Sigmoid colon (tissue), 7 donors: ENCODE measurements around the gene GNG3. TPM values are rescaled to one million over a fixed set of nuclear protein-coding genes. Genes with fewer than 3 reads are reported as not detected.
"Not testable (repeated sequence)": the region's sequence is repeated elsewhere in the genome, so short reads cannot be mapped to it uniquely, and the experiment has no call there.

Source experiments
- DNase-seq: peaks from one replicate; pipeline ENCODE4 v3.0.0-alpha.2; 2019
- H3K27ac ChIP-seq, 4 donors: fragments of 200-600 bp; sonication (generic); one replicate each; pipeline ENCODE4 v1.5.1; 2016 to 2019; ENCODE audit warnings: mild to moderate bottlenecking in 1 of 4
- H3K27me3 ChIP-seq, 3 donors: fragments of 200-600 bp; sonication (generic); one replicate each; pipeline ENCODE4 v1.5.1; 2019; ENCODE audit warnings: mild to moderate bottlenecking in 1 of 3
- H3K36me3 ChIP-seq, 4 donors: fragments of 200-600 bp; sonication (generic); one replicate each; pipeline ENCODE4 v1.5.1; 2016 to 2019
- H3K4me1 ChIP-seq, 4 donors: fragments of 200-600 bp; sonication (generic); one replicate each; pipeline ENCODE4 v1.5.1; 2017 to 2019
- H3K4me3 ChIP-seq, 4 donors: fragments of 200-600 bp; sonication (generic); one replicate each; pipeline ENCODE4 v1.5.1; 2017 to 2019; ENCODE audit warnings: mild to moderate bottlenecking in 2 of 4, moderate library complexity in 1 of 4
- H3K9me3 ChIP-seq, 4 donors: fragments of 200-600 bp in 3 of 4; sonication (generic) in 3 of 4; one replicate each; pipeline versions ENCODE4 v1.5.1 to v1.6.1; 2013 to 2019
- EP300 ChIP-seq, 4 donors: sonication (generic); formaldehyde crosslinking; IDR thresholded peaks; one replicate each; pipeline ENCODE4 v1.6.1; 2017; ENCODE audit warnings: antibody characterized with exemption in 4 of 4
- POLR2A ChIP-seq, 2 donors: fragments of 450-650 bp; IDR thresholded peaks; one replicate each; pipeline ENCODE4 v1.6.1; 2016; ENCODE audit warnings: antibody characterized with exemption in 2 of 2, mild to moderate bottlenecking in 2 of 2, moderate library complexity in 2 of 2
- POLR2AphosphoS5 ChIP-seq, 4 donors: sonication (generic); formaldehyde crosslinking; IDR thresholded peaks; one replicate each; pipeline ENCODE4 v1.6.1; 2017; ENCODE audit warnings: antibody characterized with exemption in 4 of 4
- WGBS, 2 donors: extraction: QIAGEN DNeasy Blood & Tissue Kit; methylation state at CpG; one replicate each; pipeline ENCODE4 v1.1.7; 2013; 5-methylcytosine and 5-hydroxymethylcytosine counted together
- intact Hi-C: fragments of 100-400 bp; cut with DNase I; formaldehyde crosslinking; loops from one replicate; pipeline ENCODE4 v1.15.1; 2023
- polyA plus RNA-seq, 3 donors: library from polyadenylated mRNA; stranded (reverse); fragments of 200-250 nt; gene quantifications; one replicate each; pipeline ENCODE4 v1.2.3, GENCODE V29; 2013
- total RNA-seq, 4 donors: library from RNA; depleted of rRNA; stranded (reverse); fragments of >200 nt; gene quantifications; one replicate each; pipeline ENCODE4 v1.1.0, GENCODE V29; 2016
- TF ChIP-seq, protein P1 (sequence below), 4 experiments: fragments of 450-650 bp in 3 of 4; fragments of 200-600 bp in 1 of 4; IDR thresholded peaks; one replicate each; pipeline ENCODE4 v1.5.1; 2016 to 2019; ENCODE audit warnings: antibody characterized with exemption in 4 of 4, mild to moderate bottlenecking in 3 of 4, moderate library complexity in 2 of 4
- donor health status: healthy with polysubstance abuse.
- donor health status: Bipolar disorder and iron deficiency.
- donor health status: healthy.

Gene GNG3
- total and polyA plus RNA-seq, 7 donors = 1.2 to 5.0 (median 2.7) TPM; not detected in 2

DNA sequence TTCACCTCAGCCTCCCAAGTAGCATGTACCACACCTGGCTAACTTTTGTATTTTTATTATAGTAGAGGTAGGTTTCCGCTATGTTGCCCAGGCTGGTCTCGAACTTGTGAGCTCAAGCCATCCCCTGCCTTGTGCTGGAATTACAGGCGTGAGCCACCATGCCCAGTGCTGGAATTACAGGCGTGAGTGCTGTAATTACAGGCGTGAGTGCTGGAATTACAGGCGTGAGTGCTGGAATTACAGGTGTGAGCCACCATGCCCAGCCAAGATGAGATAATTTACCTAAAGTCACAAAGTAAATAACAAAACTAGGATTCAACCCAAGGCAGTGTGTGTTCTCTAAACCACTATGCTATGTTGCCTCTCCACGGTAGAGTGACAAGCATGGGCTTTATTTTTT lies 25.0 kb upstream of the GNG3 start:
- WGBS, 2 donors = 29 to 75% methylated on average over 7 of the region's 7 CpGs
- intact Hi-C loops = no loop called here

DNA sequence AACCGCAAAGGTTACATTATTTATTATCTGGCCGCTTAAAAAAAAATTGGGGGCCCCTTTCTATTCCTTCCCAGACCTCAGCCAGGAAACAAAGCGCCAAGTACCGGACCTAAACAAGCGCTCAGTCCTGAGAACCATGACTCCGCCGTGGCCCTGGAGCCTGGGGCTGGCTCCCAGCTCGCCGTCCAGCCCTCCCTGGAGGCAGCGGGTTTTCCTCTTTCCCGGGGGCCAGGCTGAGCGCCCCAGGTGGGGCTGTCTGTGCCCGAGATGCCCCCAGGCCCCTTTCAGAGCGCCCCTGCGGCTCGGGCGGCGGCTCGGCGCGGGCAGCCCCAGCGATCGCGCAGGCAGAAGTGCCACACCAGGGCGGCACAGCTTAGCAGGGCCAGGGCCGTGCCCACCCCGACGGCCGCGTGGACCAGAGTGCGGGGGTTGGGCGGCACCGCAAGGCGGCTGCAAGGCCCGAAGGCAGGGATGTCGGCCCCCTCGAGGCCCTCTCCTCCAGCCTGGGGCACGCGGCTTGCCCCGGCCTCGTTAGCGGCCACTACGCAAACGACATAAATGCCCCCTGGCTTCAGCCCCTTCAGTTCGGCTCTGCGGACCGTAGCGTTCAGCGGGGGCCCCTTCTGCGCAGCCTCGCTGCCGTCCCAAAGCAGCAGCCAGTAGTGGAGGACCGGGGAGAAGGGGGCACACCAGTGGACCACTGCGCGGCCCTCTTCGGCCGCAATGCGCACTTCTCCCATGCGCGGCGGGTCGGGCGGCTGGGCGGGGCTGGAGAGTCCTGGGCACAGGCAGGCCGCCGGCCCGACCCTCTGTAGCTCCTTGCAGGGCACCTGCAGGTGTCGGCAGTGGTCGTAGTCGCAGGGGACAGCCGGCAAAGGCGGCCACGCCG lies 19.7 kb upstream of the GNG3 start:
- peaks cover 0 to 28% (median 13%) of the 10 kb centered on the region in 4 donors for H3K36me3 ChIP-seq
- H3K27me3 ChIP-seq = peaks cover 0 to 13% (median 13%) of the 10 kb centered on the region in 3 donors
- peaks cover 0 to 34% (median 21%) of the 10 kb centered on the region in 4 donors for H3K4me1 ChIP-seq
- DNase-seq = peak; percentile 69
- H3K27ac ChIP-seq = peak overlapping the region; percentile 67 to 74 (median 74)
- H3K9me3 ChIP-seq = no peaks in the 10 kb centered on the region
- TF ChIP-seq POLR2AphosphoS5 (IDR thresholded peaks at IDR 0.05) (peak in 1 of 4 donors; percentile 14), POLR2A (IDR thresholded peaks at IDR 0.05) (no peak), EP300 (IDR thresholded peaks at IDR 0.05) (no peak)
- TF ChIP-seq, protein P1, sequence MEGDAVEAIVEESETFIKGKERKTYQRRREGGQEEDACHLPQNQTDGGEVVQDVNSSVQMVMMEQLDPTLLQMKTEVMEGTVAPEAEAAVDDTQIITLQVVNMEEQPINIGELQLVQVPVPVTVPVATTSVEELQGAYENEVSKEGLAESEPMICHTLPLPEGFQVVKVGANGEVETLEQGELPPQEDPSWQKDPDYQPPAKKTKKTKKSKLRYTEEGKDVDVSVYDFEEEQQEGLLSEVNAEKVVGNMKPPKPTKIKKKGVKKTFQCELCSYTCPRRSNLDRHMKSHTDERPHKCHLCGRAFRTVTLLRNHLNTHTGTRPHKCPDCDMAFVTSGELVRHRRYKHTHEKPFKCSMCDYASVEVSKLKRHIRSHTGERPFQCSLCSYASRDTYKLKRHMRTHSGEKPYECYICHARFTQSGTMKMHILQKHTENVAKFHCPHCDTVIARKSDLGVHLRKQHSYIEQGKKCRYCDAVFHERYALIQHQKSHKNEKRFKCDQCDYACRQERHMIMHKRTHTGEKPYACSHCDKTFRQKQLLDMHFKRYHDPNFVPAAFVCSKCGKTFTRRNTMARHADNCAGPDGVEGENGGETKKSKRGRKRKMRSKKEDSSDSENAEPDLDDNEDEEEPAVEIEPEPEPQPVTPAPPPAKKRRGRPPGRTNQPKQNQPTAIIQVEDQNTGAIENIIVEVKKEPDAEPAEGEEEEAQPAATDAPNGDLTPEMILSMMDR (IDR thresholded peaks at IDR 0.05) = no peak
- peak overlapping the region; percentile 24 to 48 (median 44) for H3K4me3 ChIP-seq
- intact Hi-C loops = no loop called here
- 32 to 36% methylated on average over 74 of the region's 74 CpGs for WGBS, 2 donors

More for the DNA sequence above, 25.0 kb upstream of the GNG3 start:
- no peak overlapping the region for H3K4me3 ChIP-seq
- H3K27ac ChIP-seq = no peak overlapping the region
- TF ChIP-seq EP300 (IDR thresholded peaks at IDR 0.05) (no peak), POLR2A (IDR thresholded peaks at IDR 0.05) (no peak), POLR2AphosphoS5 (IDR thresholded peaks at IDR 0.05) (no peak)
- TF ChIP-seq, protein P1 (IDR thresholded peaks at IDR 0.05) = no peak
- H3K27me3 ChIP-seq = peaks cover 0 to 1% (median under 1%) of the 10 kb centered on the region in 3 donors
- peaks cover 0 to 29% (median 22%) of the 10 kb centered on the region in 4 donors for H3K4me1 ChIP-seq
- peaks cover 0 to 5% (median 2%) of the 10 kb centered on the region in 4 donors for H3K36me3 ChIP-seq
- DNase-seq = no peak
- H3K9me3 ChIP-seq = no peaks in the 10 kb centered on the region

DNA sequence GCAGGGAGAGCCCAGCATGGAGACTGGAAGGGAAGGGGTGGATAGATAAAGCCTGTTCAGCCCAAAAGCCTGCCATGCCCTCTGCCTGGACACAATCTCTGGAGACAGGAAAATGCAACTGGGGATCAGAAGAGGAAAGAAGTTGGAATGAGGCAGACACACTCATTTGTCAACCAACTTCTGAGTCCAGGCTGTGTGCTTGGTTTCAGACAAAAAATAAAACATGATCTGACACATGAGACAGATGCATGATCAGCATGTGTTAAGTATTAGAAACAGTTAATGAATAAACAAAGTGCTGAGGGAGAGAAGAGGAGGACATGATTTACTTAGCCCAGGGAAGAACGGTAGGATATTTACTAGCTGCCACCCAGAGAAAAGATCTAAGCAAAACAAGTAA lies 19.0 kb upstream of the GNG3 start:
- WGBS, 2 donors = 64 to 71% methylated on average over 1 of the region's 1 CpG
- DNase-seq = no peak
- TF ChIP-seq POLR2AphosphoS5 (IDR thresholded peaks at IDR 0.05) (no peak), POLR2A (IDR thresholded peaks at IDR 0.05) (no peak), EP300 (IDR thresholded peaks at IDR 0.05) (no peak)
- TF ChIP-seq, protein P1 (IDR thresholded peaks at IDR 0.05) = no peak
- intact Hi-C loops = no loop called here
- Histone ChIP-seq H3K27me3 (peaks cover 0 to 13% (median 13%) of the 10 kb centered on the region in 3 donors), H3K4me3 (peak overlapping the region; percentile 24 to 48 (median 44)), H3K4me1 (peaks cover 0 to 34% (median 21%) of the 10 kb centered on the region in 4 donors), H3K36me3 (peaks cover 0 to 35% (median 17%) of the 10 kb centered on the region in 4 donors), H3K9me3 (no peaks in the 10 kb centered on the region), H3K27ac (peak overlapping the region; percentile 67 to 74 (median 74))

DNA sequence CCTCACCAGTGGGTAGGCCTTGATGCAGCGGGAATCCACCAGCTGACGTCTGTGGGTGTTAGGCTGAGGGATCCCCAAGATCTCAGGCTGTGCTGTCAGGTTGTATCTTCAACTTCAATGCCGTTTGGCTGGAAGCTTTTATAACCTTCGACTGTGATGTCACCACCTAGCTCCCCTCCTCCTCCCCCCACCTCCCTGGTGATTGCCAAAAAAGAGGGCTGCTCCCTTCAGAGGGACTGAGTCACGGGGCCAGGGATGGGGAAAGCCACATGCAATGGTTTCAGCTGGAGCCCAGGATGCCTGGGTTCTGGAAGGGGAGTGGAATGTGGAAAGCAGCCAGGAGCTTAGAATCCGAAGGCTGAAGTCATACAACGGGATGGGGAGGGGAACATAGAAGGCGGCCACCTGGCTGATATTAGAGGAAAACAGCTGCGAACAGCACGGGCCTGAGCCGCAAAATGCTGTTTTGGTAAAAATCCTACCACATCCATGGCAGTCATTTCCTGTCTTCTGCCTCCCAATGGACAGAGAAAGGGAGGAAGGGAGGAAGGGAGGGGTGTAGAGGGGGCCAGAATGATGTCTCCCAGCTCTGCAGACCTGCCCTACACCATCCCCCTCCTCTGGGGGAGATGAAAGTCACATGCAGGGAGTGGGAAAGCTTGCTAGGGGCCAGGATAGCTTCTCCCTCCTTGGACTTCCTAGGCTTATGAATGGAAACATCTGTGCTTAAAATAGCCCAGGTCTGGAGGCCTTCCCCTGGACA lies 17.9 kb upstream of the GNG3 start, which contains the start of gene LRRN4CL:
Gene LRRN4CL (minus strand): TSS at position 110 of the 763 bp plus-strand sequence. CDS start 1,022 bp downstream, outside the sequence.
- H3K4me3 ChIP-seq = peak within 1 kb of the TSS; percentile 24 to 48 (median 44)
- H3K9me3 ChIP-seq = no peaks in the 10 kb centered on the region
- H3K27ac ChIP-seq = peak within 1 kb of the TSS; percentile 67 to 74 (median 74)
- intact Hi-C loops = no loop called here
- H3K27me3 ChIP-seq = peaks cover 0 to 13% (median 13%) of the 10 kb centered on the region in 3 donors
- peaks cover 0 to 37% (median 17%) of the 10 kb centered on the region in 4 donors for H3K36me3 ChIP-seq
- no peak for TF ChIP-seq EP300 (IDR thresholded peaks at IDR 0.05)
- peak; percentile 68 to 83 (median 76) for TF ChIP-seq POLR2AphosphoS5 (IDR thresholded peaks at IDR 0.05)
- TF ChIP-seq, protein P1 (IDR thresholded peaks at IDR 0.05) = no peak
- peak; percentile 30 to 35 for TF ChIP-seq POLR2A (IDR thresholded peaks at IDR 0.05)
- 53 to 62% methylated on average over 11 of the region's 11 CpGs for WGBS, 2 donors
- peak; percentile 97 for DNase-seq
- peaks cover 0 to 36% (median 24%) of the 10 kb centered on the region in 4 donors for H3K4me1 ChIP-seq

DNA sequence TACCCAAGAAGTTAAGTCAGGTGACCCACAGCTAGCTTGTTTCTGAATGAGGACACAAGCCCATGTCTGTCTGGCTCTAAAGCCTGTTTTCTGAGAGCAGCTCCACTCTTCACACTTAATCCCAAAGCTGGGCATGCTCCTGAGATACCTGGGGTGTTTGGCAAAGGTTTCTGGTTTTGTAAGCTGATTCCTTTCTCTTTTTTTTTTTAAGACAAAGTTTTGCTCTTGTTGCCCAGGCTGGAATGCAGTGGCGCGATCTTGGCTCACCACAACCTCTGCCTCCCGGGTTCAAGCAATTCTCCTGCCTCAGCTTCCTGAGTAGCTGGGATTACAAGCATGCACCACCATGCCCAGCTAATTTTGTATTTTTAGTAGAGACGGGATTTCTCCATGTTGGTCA lies 13.9 kb upstream of the GNG3 start:
- not testable (repeated sequence) for DNase-seq, H3K27ac ChIP-seq, H3K9me3 ChIP-seq, H3K4me3 ChIP-seq, H3K27me3 ChIP-seq
- Histone ChIP-seq H3K4me1 (peaks cover 0 to 25% (median 17%) of the 10 kb centered on the region in 4 donors), H3K36me3 (peaks cover 0 to 37% (median 17%) of the 10 kb centered on the region in 4 donors)
- WGBS, 2 donors = 75 to 92% methylated on average over 4 of the region's 4 CpGs
- intact Hi-C loops = loop anchor here (2.0 kb wide), 1 partner anchor 313 kb away; no protein-coding TSS in a partner anchor
